ENCODE data around the gene KLHL30.
"Not testable (repeated sequence)": the region's sequence is repeated elsewhere in the genome, so short reads cannot be mapped to it uniquely, and the experiment has no call there.

KLHL30 gene

GRCh38 chr2:238108423-238109183, 29.9 kb upstream of the KLHL30 start:
- TF ChIP-seq CTCF (IDR thresholded peaks at IDR 0.05; ENCODE audit: insufficient read depth, missing control alignments) = no peak
- FAIRE-seq (no peak), DNase-seq (ENCODE audit: insufficient read length, low spot score) (peak; percentile 62)

- DNase-seq (ENCODE audit: insufficient read length, low spot score) (no peak), FAIRE-seq (no peak)
- no peak for TF ChIP-seq CTCF (IDR thresholded peaks at IDR 0.05; ENCODE audit: insufficient read depth, missing control alignments)
These were observed 24.9 kb upstream of the KLHL30 start for GRCh38 chr2:238113611-238114010.

GRCh38 chr2:238114331-238114841, 24.1 kb upstream of the KLHL30 start:
- no peak for TF ChIP-seq CTCF (IDR thresholded peaks at IDR 0.05; ENCODE audit: insufficient read depth, missing control alignments)
- FAIRE-seq = no peak
- no peak for DNase-seq (ENCODE audit: insufficient read length, low spot score)

GRCh38 chr2:238114851-238115660, 23.4 kb upstream of the KLHL30 start:
- no peak for DNase-seq (ENCODE audit: insufficient read length, low spot score)
- FAIRE-seq = no peak
- TF ChIP-seq CTCF (IDR thresholded peaks at IDR 0.05; ENCODE audit: insufficient read depth, missing control alignments) = no peak

GRCh38 chr2:238115709-238116108, 22.8 kb upstream of the KLHL30 start:
- not testable (repeated sequence) for FAIRE-seq

GRCh38 chr2:238116298-238117198, 21.9 kb upstream of the KLHL30 start:
- FAIRE-seq (no peak), DNase-seq (ENCODE audit: insufficient read length, low spot score) (no peak)
- no peak for TF ChIP-seq CTCF (IDR thresholded peaks at IDR 0.05; ENCODE audit: insufficient read depth, missing control alignments)

More at GRCh38 chr2:238115709-238116108, 22.8 kb upstream of the KLHL30 start:
- DNase-seq (ENCODE audit: insufficient read length, low spot score) = not testable (repeated sequence)

All from D721Med (cell line).